SK-N-SH (cell line): Measurements from ENCODE around the gene CCDC9. TPM values are rescaled to one million over a fixed set of nuclear protein-coding genes. Genes with fewer than 3 reads are reported as not detected.
"Not testable (repeated sequence)": the region's sequence is repeated elsewhere in the genome, so short reads cannot be mapped to it uniquely, and the experiment has no call there.

Experiments used
- CTCF ChIA-PET: fragments of 300-600, 350-600 bp; formaldehyde crosslinking; extraction: SDS; loops from one replicate; lab custom pipeline; 2021; lab: Yijun Ruan, JAX
- POLR2A ChIA-PET: fragments of 350-600 bp; sonication (Branson Sonifier 250); formaldehyde crosslinking; extraction: SDS; loops from one replicate; lab custom pipeline; 2020; ENCODE audit warnings: antibody characterized with exemption, inconsistent platforms; lab: Yijun Ruan, JAX
- DNase-seq: peaks from one replicate; pipeline ENCODE4 v3.0.0; 2012
- H2AFZ ChIP-seq: fragments of 200-600 bp; sonication (generic); 2 replicates; pipeline ENCODE4 v1.8.1; 2016; ENCODE audit warnings: antibody characterized with exemption, mild to moderate bottlenecking, low read depth
- H3F3A ChIP-seq: fragments of 200-600 bp; sonication (generic); replicated peaks from 2 replicates; pipeline ENCODE3; 2016; ENCODE audit warnings: antibody characterized with exemption, mild to moderate bottlenecking; ENCODE audit not compliant: insufficient read depth
- H3K27ac ChIP-seq, 2 experiments: fragments of 200-500 bp in 1 of 2; fragments of 200-600 bp in 1 of 2; sonication (Bioruptor generic) in 1 of 2; sonication (generic), shearing (Covaris generic) in 1 of 2; 2 replicates each; pipeline versions ENCODE4 v1.5.1 to v1.6.1; 2014 to 2016; ENCODE audit warnings: low read depth in 2 of 2, inconsistent platforms in 1 of 2, low read length in 1 of 2, mild to moderate bottlenecking in 1 of 2, mixed read lengths in 1 of 2
- H3K27me3 ChIP-seq: fragments of 200-600 bp; sonication (generic), shearing (Covaris generic); 2 replicates; pipeline ENCODE4 v1.6.1; 2016; ENCODE audit warnings: mixed run types; ENCODE audit not compliant: insufficient read depth
- H3K36me3 ChIP-seq, 2 experiments: fragments of 200-500 bp in 1 of 2; fragments of 200-600 bp in 1 of 2; sonication (Bioruptor generic) in 1 of 2; sonication (generic) in 1 of 2; replicated peaks in 1 of 2; 2 replicates each; pipeline versions ENCODE3 to v1.5.1; 2014 to 2016; ENCODE audit warnings: low read length in 1 of 2, mild to moderate bottlenecking in 1 of 2; ENCODE audit not compliant: insufficient read depth in 2 of 2, control insufficient read depth in 1 of 2
- H3K4me1 ChIP-seq, 2 experiments: fragments of 200-500 bp in 1 of 2; fragments of 200-600 bp in 1 of 2; sonication (Bioruptor generic) in 1 of 2; sonication (generic), shearing (Covaris generic) in 1 of 2; 2 replicates each; pipeline versions ENCODE4 v1.5.1 to v1.6.1; 2014 to 2016; ENCODE audit warnings: low read depth in 1 of 2, low read length in 1 of 2, mixed run types in 1 of 2; ENCODE audit not compliant: insufficient read depth in 2 of 2, control insufficient read depth in 1 of 2
- H3K4me2 ChIP-seq: fragments of 200-600 bp; sonication (generic), shearing (Covaris generic); 2 replicates; pipeline ENCODE4 v1.6.1; 2017; ENCODE audit warnings: mixed run types
- H3K4me3 ChIP-seq, 2 experiments: fragments of 200-500 bp in 1 of 2; fragments of 200-600 bp in 1 of 2; sonication (Bioruptor generic) in 1 of 2; sonication (generic), shearing (Covaris generic) in 1 of 2; 2 replicates each; pipeline versions ENCODE4 v1.5.1 to v1.8.1; 2014 to 2016; ENCODE audit warnings: low read depth in 2 of 2, inconsistent platforms in 1 of 2, low read length in 1 of 2, mild to moderate bottlenecking in 1 of 2, mixed read lengths in 1 of 2, moderate library complexity in 1 of 2
- H3K79me2 ChIP-seq: fragments of 200-600 bp; sonication (generic); 2 replicates; pipeline ENCODE4 v1.8.1; 2017; ENCODE audit warnings: mild to moderate bottlenecking; ENCODE audit not compliant: insufficient read depth
- H3K9ac ChIP-seq: fragments of 200-600 bp; sonication (generic); 2 replicates; pipeline ENCODE4 v1.6.1; 2017; ENCODE audit warnings: mixed run types
- H3K9me2 ChIP-seq: fragments of 200-600 bp; sonication (generic); 2 replicates; pipeline ENCODE4 v1.6.1; 2017; ENCODE audit warnings: mixed run types
- H3K9me3 ChIP-seq: fragments of 200-600 bp; sonication (generic); 2 replicates; pipeline ENCODE4 v1.6.1; 2017; ENCODE audit warnings: mixed run types, mild to moderate bottlenecking, moderate library complexity
- H4K20me1 ChIP-seq: fragments of 200-600 bp; sonication (generic); 2 replicates; pipeline ENCODE4 v1.6.1; 2017; ENCODE audit warnings: mild to moderate bottlenecking, mixed run types; ENCODE audit not compliant: insufficient read depth
- CHD2 ChIP-seq: fragments of 150-350 bp; IDR thresholded peaks from 2 replicates; pipeline ENCODE4 v1.6.1; 2018; ENCODE audit warnings: low read length; ENCODE audit not compliant: partially characterized antibody
- GATA2 ChIP-seq: sonication (generic); formaldehyde crosslinking; IDR thresholded peaks from 2 replicates; pipeline ENCODE4 v1.5.0; 2020; ENCODE audit warnings: mild to moderate bottlenecking, missing genetic modification reagents
- JUND ChIP-seq: IDR thresholded peaks from 2 replicates; pipeline ENCODE4 v1.4.0; 2012
- MXI1 ChIP-seq: IDR thresholded peaks from 2 replicates; pipeline ENCODE4 v1.6.1; 2012; ENCODE audit warnings: mild to moderate bottlenecking, low read depth, low read length, improper control_type of control experiment
- RAD21 ChIP-seq: IDR thresholded peaks from 2 replicates; pipeline ENCODE4 v1.6.1; 2012; ENCODE audit warnings: mild to moderate bottlenecking, low read length
- RXRA ChIP-seq: IDR thresholded peaks from 2 replicates; pipeline ENCODE4 v1.4.0; 2012; ENCODE audit warnings: low read depth, mild to moderate bottlenecking, borderline replicate concordance
- SMC3 ChIP-seq: IDR thresholded peaks from 2 replicates; pipeline ENCODE4 v1.6.1; 2012; ENCODE audit warnings: low read depth, low read length, improper control_type of control experiment
- TAF1 ChIP-seq: IDR thresholded peaks from 2 replicates; pipeline ENCODE4 v1.6.1; 2012; ENCODE audit warnings: low read depth, mild to moderate bottlenecking, low read length, moderate library complexity, borderline replicate concordance
- TCF12 ChIP-seq: IDR thresholded peaks from 2 replicates; pipeline ENCODE4 v1.4.0; 2012
- YY1 ChIP-seq: IDR thresholded peaks from 2 replicates; pipeline ENCODE4 v1.4.0; 2012; ENCODE audit warnings: low read depth, mild to moderate bottlenecking
- WGBS: methylation state at CpG from one replicate; pipeline ENCODE4 v1.1.6; 2017; ENCODE audit warnings: low lambda C conversion rate; 5-methylcytosine and 5-hydroxymethylcytosine counted together
- polyA plus RNA-seq, 3 experiments: library from polyadenylated mRNA; depleted of rRNA; stranded (reverse); fragments of >200 nt; gene quantifications; 2 replicates each; pipeline ENCODE4 v1.2.3, GENCODE V29; 2012
- TF ChIP-seq, protein P1 (sequence below): IDR thresholded peaks from 2 replicates; pipeline ENCODE4; 2012
- TF ChIP-seq, protein P2 (sequence below): fragments of 200-600 bp; sonication (generic); IDR thresholded peaks from 2 replicates; pipeline ENCODE4 v1.6.1; 2017; ENCODE audit warnings: antibody characterized with exemption, mild to moderate bottlenecking, moderate library complexity

CCDC9 gene
- polyA plus RNA-seq, 1 of the 3 experiments (the other 2 are of a cell fraction) = 12.4 TPM

DNA sequence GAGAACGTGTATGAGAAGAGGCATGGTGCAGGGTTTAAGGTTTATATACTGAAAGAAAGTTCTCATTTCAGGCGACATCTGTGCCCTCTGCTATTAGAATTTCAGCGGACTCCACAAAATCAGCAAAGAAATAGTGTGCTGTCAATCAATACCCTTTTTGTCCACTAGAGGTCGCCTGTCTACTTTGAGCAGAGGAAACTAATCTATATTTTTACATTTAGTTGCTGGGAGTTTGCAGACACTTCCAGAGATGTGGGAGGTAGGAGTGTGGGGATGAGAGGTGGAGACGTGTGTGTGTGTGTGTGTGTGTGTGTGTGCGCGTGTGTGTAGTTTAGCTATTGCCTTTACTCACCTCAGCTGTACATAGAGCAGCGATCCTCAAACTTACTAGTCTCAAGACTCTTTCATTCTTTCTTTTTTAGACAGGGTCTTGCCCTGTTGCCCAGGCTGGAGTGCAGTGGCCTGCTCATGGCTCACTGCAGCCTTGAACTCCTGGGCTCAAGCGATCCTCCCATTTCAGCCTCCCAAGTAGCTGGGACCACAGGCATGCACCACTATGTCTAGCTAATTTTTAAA is 28.1 kb downstream of the CCDC9 start:
- POLR2A ChIA-PET = no interaction called here
- no peaks in the 10 kb centered on the region for H3K9me3 ChIP-seq
- H4K20me1 ChIP-seq = no peaks in the 10 kb centered on the region
- H3K9ac ChIP-seq = no peak overlapping the region
- no peak overlapping the region for H2AFZ ChIP-seq
- TF ChIP-seq, protein P1, sequence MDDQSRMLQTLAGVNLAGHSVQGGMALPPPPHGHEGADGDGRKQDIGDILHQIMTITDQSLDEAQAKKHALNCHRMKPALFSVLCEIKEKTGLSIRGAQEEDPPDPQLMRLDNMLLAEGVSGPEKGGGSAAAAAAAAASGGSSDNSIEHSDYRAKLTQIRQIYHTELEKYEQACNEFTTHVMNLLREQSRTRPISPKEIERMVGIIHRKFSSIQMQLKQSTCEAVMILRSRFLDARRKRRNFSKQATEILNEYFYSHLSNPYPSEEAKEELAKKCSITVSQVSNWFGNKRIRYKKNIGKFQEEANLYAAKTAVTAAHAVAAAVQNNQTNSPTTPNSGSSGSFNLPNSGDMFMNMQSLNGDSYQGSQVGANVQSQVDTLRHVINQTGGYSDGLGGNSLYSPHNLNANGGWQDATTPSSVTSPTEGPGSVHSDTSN = peak; percentile 73
- no peak for TF ChIP-seq TAF1
- peak; percentile 66 for TF ChIP-seq RAD21
- no peak for TF ChIP-seq GATA2 (CRISPR knock-in tag)
- TF ChIP-seq SMC3 = peak; percentile 46
- no peak for TF ChIP-seq YY1
- TF ChIP-seq JUND = no peak
- TF ChIP-seq TCF12 = no peak
- no peak for TF ChIP-seq CHD2
- TF ChIP-seq MXI1 = no peak
- no peak for TF ChIP-seq RXRA
- TF ChIP-seq, protein P2, sequence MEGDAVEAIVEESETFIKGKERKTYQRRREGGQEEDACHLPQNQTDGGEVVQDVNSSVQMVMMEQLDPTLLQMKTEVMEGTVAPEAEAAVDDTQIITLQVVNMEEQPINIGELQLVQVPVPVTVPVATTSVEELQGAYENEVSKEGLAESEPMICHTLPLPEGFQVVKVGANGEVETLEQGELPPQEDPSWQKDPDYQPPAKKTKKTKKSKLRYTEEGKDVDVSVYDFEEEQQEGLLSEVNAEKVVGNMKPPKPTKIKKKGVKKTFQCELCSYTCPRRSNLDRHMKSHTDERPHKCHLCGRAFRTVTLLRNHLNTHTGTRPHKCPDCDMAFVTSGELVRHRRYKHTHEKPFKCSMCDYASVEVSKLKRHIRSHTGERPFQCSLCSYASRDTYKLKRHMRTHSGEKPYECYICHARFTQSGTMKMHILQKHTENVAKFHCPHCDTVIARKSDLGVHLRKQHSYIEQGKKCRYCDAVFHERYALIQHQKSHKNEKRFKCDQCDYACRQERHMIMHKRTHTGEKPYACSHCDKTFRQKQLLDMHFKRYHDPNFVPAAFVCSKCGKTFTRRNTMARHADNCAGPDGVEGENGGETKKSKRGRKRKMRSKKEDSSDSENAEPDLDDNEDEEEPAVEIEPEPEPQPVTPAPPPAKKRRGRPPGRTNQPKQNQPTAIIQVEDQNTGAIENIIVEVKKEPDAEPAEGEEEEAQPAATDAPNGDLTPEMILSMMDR = peak; percentile 88
- TF ChIP-seq, all 33 proteins: peak for 4
- 28% methylated on average over 9 of the region's 9 CpGs for WGBS
- H3F3A ChIP-seq = peaks cover 17% of the 10 kb centered on the region
- DNase-seq = peak; percentile 56
- peaks cover 0 to 8% of the 10 kb centered on the region in 2 experiments; a peak in 2 of 4 replicates for H3K4me1 ChIP-seq
- no peak overlapping the region for H3K4me3 ChIP-seq
- no peaks in the 10 kb centered on the region for H3K79me2 ChIP-seq
- no peaks in the 10 kb centered on the region for H3K27me3 ChIP-seq
- no peaks in the 10 kb centered on the region for H3K36me3 ChIP-seq
- H3K9me2 ChIP-seq = no peaks in the 10 kb centered on the region
- H3K4me2 ChIP-seq = no peak overlapping the region
- H3K27ac ChIP-seq = no peak overlapping the region
- CTCF ChIA-PET = interaction anchor here (0.7 to 5.2 kb wide), 23 partner anchors 9 to 223 kb away, joined by 3 to 58 read pairs (median 5); partner anchors contain the start of genes DHX34 and INAFM1

DNA sequence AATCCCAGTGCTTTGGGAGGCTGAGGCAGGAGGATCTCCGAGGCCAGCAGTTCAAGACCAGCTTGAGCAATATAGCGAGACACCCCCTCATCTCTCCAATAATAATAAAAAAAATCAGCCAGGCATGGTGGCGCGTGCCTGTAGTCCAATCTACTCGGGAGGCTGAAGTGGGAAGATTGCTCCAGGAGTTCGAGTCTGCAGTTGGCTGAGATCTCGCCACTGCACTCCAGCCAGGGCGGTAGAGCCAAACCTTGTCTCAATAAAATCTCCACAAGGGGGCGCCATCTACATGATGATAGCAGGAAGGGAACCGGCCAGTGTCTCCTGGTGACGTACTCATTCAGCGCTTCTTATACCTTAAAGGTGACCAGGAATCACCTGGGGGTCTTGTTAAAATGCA is 39.7 kb downstream of the CCDC9 start:
- peak; percentile 78 for DNase-seq
- no peaks in the 10 kb centered on the region for H3K9me3 ChIP-seq
- H2AFZ ChIP-seq = no peak overlapping the region
- H3K27me3 ChIP-seq = no peaks in the 10 kb centered on the region
- H3K4me3 ChIP-seq = peak overlapping the region in 1 of 2 experiments; percentile 23; a peak in 1 of 4 replicates
- H3F3A ChIP-seq = peaks cover 3% of the 10 kb centered on the region
- TF ChIP-seq, protein P2 = peak; percentile 78
- TF ChIP-seq, protein P1 = no peak
- TF ChIP-seq RAD21 (peak; percentile 91), SMC3 (peak; percentile 75)
- WGBS = 23% methylated on average over 12 of the region's 12 CpGs
- H3K9me2 ChIP-seq = no peaks in the 10 kb centered on the region
- H3K79me2 ChIP-seq = no peaks in the 10 kb centered on the region
- H3K9ac ChIP-seq = no peak overlapping the region
- no peaks in the 10 kb centered on the region for H3K4me1 ChIP-seq
- no peaks in the 10 kb centered on the region for H4K20me1 ChIP-seq
- H3K27ac ChIP-seq = no peak overlapping the region
- ChIA-PET POLR2A (no interaction called here), CTCF (interaction anchor here (0.6 to 10.5 kb wide), 27 partner anchors 10 to 449 kb away, joined by 3 to 108 read pairs (median 4); partner anchors contain the start of genes C5AR1, DHX34, INAFM1 and NOP53)
- no peak overlapping the region for H3K4me2 ChIP-seq
- H3K36me3 ChIP-seq = no peaks in the 10 kb centered on the region

DNA sequence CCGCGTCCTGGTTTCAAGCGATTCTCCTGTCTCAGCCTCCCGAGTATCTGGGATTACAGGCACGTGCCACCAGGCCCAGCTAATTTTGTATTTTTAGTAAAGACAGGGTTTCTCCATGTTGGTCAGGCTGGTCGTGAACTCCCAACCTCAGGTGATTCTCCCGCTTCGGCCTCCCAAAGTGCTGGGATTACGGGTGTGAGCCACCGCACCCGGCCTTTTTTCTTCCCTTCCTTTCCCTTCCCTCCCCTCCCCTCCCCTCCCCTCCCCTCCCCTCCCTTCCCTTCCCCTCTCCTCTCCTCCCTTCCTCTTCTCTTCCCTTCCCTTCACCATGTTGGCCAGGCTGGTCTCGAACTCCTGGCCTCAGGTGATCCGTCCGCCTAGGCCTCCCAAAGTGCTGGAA is 44.5 kb downstream of the CCDC9 start:
- H3K4me2 ChIP-seq, POLR2A ChIA-PET, H3K79me2 ChIP-seq, H3K9me2 ChIP-seq, H3K9ac ChIP-seq, H3K4me1 ChIP-seq, H3K27ac ChIP-seq, H2AFZ ChIP-seq, H4K20me1 ChIP-seq, DNase-seq, H3K36me3 ChIP-seq, H3K27me3 ChIP-seq, H3K9me3 ChIP-seq, H3K4me3 ChIP-seq: not testable (repeated sequence)
- 94% methylated on average over 14 of the region's 14 CpGs for WGBS
- CTCF ChIA-PET = interaction anchor here (1.4 to 2.2 kb wide), 2 partner anchors 16 to 85 kb away, joined by 3 to 5 read pairs; no protein-coding TSS in a partner anchor
- H3F3A ChIP-seq = peaks cover 14% of the 10 kb centered on the region
